MM.1S (cell line): Measurements from ENCODE around the gene C17orf50.

Source experiments
- EZH2 ChIP-seq: fragments of 300-600 bp; sonication (generic); optimal IDR thresholded peaks from 2 replicates; pipeline ENCODE3; 2017; ENCODE audit warnings: low read depth, mild to moderate bottlenecking, antibody characterized with exemption, low read length, mixed read lengths
- EZH2phosphoT487 ChIP-seq: fragments of 300-600 bp; sonication (generic); IDR thresholded peaks from 2 replicates; pipeline ENCODE4 v1.6.1; 2018; ENCODE audit warnings: antibody characterized with exemption, low read length
- TF ChIP-seq, protein P1 (sequence below): fragments of 300-600 bp; sonication (generic); IDR thresholded peaks from 2 replicates; pipeline ENCODE4 v1.5.1; 2016; ENCODE audit warnings: antibody characterized with exemption, low read length, mixed read lengths

DNA sequence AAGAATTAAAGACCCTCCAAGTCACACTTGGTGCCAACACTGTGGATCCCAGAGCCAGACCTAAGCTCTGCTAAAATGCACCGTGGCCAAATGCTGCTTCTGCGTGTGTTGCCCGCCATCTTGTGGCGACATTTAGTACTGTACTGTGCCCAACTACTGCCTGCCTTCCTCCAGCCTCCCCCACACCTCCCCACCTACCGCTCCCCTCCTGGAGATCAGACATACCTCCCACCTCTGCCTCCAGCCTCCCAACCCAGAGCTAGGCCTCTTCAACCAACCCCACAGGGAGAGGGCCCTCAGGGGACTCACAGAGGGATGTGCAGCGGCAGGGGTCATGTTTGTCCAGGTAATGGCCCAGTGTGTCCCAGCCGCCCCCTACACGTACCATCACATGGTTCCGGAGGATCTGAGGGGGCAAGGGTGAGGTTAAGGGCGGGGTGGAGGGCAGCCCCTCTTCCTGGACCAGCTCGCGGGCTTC lies 13.1 kb upstream of the C17orf50 start:
- TF ChIP-seq EZH2 (no peak), EZH2phosphoT487 (no peak)
- TF ChIP-seq, protein P1, sequence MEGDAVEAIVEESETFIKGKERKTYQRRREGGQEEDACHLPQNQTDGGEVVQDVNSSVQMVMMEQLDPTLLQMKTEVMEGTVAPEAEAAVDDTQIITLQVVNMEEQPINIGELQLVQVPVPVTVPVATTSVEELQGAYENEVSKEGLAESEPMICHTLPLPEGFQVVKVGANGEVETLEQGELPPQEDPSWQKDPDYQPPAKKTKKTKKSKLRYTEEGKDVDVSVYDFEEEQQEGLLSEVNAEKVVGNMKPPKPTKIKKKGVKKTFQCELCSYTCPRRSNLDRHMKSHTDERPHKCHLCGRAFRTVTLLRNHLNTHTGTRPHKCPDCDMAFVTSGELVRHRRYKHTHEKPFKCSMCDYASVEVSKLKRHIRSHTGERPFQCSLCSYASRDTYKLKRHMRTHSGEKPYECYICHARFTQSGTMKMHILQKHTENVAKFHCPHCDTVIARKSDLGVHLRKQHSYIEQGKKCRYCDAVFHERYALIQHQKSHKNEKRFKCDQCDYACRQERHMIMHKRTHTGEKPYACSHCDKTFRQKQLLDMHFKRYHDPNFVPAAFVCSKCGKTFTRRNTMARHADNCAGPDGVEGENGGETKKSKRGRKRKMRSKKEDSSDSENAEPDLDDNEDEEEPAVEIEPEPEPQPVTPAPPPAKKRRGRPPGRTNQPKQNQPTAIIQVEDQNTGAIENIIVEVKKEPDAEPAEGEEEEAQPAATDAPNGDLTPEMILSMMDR, result peak; percentile 86
